GM19438 (cell line): ENCODE results near the gene BLTP3A.
"Not testable (repeated sequence)": the region's sequence is repeated elsewhere in the genome, so short reads cannot be mapped to it uniquely, and the experiment has no call there.

Experiments
- ATAC-seq: cut with Tn5 transposase; IDR thresholded peaks from one replicate; pipeline ENCODE4 v1.9.1; 2021; ENCODE audit warnings: low read depth; ENCODE audit not compliant: unreplicated experiment

BLTP3A gene, protein sequence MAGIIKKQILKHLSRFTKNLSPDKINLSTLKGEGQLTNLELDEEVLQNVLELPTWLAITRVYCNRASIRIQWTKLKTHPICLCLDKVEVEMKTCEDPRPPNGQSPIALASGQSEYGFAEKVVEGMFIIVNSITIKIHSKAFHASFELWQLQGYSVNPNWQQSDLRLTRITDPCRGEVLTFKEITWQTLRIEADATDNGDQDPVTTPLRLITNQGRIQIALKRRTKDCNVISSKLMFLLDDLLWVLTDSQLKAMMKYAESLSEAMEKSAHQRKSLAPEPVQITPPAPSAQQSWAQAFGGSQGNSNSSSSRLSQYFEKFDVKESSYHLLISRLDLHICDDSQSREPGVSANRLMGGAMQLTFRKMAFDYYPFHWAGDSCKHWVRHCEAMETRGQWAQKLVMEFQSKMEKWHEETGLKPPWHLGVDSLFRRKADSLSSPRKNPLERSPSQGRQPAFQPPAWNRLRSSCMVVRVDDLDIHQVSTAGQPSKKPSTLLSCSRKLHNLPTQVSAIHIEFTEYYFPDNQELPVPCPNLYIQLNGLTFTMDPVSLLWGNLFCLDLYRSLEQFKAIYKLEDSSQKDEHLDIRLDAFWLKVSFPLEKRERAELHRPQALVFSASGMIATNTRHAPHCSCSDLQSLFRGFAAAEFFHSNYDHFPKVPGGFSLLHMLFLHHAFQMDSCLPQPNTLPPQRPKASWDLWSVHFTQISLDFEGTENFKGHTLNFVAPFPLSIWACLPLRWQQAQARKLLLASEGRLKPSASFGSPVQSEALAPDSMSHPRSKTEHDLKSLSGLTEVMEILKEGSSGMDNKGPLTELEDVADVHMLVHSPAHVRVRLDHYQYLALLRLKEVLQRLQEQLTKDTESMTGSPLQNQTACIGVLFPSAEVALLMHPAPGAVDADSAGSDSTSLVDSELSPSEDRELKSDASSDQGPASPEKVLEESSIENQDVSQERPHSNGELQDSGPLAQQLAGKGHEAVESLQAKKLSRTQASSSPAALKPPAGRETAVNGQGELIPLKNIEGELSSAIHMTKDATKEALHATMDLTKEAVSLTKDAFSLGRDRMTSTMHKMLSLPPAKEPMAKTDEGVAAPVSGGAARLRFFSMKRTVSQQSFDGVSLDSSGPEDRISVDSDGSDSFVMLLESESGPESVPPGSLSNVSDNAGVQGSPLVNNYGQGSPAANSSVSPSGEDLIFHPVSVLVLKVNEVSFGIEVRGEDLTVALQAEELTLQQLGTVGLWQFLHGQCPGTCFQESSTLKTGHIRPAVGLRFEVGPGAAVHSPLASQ (N-terminal part only)

DNA sequence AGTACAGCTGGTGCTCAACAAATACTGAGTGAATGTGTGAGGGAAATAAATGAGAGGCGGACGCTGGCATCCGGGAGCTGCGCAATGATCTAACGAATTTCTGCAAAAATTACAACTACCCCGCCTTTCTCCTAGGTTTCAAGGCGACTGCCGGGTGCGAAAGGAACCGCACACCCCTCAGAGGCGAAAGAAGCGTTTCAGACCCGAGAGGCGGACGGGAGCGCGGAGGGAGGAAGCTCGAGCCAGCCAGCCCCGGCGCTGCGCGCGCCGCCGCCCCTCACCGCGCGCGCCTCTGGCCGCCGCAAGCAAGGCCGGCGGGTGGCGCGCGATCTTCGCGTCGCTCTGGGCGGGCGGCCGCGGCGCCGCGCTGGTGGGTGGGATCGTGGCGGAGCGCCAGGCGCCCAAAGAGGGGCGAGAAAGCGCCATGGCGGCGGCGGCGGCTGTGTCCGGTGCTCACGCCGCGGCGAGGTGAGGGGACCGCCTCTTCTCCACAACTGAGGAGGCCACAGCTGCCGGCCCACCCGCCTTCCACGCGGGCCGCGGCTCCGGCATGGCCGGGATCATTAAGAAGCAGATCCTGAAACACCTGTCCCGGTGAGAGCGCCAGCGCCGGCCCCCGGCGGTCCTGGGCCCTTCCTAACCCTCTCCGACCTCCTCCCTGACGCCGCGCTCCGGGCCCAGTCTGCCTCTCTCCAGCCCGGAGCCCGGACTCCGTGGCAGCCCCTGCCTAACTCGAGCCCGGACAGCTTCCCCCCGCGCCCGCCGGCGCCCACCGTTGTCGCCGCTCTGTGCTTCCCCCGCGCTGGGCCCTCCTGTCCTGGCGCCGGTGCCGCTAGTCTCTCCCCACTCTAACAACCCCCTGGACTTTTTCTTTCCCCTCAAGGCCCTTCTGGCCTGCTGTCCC, at the start of gene BLTP3A:
TSS of gene BLTP3A (plus strand) at position 383 of the 904 bp plus-strand sequence. CDS start at position 551, 168 bp downstream.
- ATAC-seq: peak; percentile 84

DNA sequence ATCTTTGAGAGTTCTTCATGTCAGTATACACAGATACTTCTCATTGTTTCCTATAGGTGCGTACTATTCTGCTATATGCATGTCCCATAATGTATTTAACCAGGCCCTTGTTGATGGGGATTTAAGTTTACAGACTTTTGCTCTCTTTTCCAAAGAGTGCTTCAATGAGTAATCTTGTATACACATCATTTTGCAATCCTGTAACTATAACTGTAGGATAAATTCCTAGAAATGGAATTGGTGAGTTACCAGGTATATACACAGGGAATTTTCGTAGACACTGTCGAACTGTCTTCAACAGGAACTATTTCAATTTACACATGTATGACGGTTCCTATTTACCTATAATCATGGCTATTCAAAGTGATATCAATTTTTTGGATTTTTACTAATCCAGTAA, 49.8 kb upstream of the BLTP3A start:
- no peak for ATAC-seq

DNA sequence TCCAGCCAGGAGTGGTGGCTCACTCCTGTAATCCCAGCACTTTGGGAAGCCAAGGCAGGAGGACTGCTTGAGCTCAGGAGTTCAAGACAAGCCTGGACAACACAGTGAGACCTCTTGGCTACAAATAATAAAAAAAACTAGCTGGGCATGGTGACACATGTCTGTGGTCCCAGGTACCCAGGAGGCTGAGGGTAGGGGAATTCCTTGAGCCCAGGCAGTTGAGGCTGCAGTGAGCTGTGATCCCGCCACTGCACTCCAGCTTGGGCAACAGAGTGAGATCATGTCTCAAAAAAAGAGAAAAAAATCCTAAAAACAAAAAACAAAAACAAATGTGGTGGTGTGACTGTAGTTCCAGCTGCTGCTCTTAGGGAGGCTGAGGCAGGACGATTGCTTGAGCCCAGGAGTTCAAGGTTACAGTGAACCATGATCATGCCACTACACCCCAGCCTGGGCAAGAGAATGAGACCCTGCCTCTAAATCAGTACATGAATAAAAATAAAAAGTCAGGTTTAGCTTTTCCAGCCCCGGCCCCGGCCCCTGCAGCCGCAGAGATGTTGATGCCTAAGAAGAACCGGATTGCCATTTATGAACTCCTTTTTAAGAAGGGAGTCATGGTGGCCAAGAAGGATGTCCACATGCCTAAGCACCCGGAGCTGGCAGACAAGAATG, 48.1 kb upstream of the BLTP3A start:
- no peak for ATAC-seq

DNA sequence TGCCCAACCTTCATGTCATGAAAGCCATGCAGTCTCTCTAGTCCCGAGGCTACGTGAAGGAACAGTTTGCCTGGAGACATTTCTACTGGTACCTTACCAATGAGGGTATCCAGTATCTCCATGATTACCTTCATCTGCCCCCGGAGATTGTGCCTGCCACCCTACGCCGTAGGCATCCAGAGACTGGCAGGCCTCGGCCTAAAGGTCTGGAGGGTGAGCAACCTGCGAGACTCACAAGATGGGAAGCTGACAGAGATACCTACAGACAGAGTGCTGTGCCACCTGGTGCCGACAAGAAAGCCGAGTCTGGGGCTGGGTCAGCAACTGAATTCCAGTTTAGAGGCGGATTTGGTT, 47.6 kb upstream of the BLTP3A start:
- ATAC-seq: not testable (repeated sequence)

DNA sequence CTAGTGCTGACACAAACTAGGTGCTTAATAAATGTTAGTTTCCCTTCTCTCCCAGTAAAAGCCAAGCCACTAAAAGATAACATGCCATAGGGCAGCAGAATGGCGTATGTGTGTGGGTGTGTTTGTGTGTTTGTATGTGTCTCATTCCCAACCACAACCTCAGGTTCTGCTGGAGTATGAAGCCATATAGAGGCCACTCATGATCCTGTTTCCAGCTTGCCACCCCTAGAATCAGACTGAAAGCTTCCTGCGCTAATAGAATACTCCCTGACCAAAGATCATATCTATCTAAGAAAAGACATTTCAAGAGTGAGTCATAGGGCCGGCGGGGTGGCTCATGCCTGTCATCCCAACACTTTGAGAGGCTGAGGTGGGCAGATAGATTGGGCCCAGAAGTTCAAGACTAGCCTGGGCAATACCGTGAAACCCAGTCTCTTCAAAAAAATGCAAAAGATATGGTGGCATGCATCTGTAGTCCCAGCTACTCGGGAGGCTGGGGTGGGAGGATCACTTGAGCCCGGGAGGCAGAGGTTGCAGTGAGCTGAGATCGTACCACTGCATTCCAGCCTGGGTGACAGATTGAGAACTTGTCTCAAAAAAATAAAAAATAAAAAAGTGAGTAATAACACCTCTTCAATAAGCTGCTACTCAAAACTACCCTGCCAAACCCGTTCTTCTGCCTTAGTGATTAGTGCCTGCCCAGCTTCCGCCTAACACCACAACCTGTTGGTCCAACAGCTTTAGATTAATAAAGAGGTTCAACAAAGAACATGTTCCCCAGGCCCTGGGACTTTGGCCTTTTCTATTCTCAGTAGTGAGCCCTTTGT, 46.4 kb upstream of the BLTP3A start:
- no peak for ATAC-seq

DNA sequence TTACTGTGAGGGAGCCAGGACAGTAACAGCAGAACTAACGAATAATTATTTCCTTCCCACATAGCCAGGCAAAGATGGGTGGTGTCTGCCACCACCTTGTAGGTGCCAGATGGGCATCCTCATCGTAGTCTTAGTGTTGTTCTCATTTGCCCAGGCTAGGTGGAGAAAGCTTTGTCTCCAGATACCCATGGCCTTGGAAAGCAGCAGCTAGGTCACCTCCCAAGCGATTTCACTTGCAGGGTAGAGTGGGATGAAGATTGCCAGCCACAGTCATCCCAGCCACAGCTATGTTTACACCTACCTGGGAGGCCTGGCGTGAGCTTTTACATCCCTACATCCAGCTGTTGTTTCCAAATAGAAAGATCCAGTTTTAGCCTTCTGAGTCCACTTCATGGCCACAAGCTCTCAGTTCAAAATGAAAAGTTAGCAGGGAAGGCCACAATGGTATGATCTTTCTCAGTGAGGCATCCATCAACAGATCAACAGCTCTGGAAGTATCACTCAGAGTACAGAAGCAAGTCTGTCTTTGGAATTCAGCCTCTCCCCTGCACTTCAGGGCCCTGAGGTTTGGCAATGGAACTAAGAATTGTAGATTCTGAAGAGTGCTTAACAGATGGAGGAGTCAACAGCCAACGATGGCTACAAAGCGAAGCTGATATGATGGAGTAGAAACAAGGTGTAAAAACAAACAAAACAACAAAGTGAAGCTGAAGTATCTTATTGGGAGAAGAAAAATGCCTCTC, 45.6 kb upstream of the BLTP3A start:
- ATAC-seq: no peak

DNA sequence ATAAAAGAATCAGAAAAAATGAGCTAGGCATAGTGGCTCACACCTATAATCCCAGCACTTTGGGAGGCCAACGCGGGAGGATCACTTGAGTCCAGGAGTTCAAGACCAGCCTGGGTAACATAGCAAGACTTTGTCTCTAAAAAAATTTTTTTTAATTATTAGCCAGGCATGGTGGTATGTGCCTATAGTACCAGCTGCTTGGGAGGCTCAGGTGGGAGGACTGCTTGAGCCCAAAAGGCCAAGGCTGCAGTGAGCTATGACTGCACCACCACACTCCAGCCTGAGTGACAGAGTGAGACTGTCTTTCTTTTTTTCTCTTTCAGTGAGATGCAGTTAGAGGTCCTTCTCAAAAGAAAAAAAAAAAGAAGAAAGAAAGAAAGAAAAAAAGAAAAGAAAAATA, 43.1 kb upstream of the BLTP3A start:
- ATAC-seq: no peak

DNA sequence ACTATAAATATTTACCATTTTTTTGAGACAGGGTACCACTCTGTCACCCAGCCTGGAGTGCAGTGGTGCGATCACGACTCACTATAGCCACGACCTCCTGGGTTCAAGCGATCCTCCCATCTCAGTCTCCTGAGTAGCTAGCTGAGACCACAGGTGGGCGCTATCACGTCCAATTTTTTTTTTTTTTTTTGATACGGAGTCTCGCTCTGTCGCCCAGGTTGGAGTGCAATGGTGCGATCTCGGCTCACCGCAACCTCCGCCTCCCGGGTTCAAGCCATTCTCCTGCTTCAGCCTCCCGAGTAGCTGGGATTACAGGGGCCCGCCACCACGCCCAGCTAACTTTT, 35.4 kb upstream of the BLTP3A start:
- ATAC-seq: not testable (repeated sequence)

DNA sequence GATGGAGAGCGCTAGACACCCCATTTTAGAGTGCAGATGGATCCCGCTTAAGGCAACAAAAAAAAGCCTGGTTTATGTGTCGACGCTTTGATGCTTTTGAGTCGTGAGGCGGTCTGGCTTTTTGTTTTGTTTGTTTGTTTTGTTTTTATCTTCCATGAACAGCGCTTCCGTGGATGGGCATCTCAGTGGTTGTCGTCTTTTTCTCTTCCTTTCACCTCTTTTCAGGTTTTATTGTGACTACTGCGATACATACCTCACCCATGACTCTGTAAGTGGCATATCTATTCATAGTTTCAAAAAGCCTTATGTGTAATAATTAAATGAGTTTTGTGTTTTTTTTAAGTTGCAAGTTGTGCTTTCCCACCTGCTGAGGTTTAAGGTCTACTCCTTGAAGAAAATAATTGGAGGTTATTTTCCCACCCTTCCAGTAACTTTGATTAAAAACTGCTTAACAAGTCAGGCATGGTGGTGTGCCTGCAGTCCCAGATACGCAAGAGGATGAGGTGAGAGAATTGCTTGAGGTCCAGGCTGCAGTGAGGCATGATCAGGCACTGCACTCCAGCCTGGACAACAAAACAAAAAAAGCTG, 34.1 kb upstream of the BLTP3A start:
- ATAC-seq: peak; percentile 35

DNA sequence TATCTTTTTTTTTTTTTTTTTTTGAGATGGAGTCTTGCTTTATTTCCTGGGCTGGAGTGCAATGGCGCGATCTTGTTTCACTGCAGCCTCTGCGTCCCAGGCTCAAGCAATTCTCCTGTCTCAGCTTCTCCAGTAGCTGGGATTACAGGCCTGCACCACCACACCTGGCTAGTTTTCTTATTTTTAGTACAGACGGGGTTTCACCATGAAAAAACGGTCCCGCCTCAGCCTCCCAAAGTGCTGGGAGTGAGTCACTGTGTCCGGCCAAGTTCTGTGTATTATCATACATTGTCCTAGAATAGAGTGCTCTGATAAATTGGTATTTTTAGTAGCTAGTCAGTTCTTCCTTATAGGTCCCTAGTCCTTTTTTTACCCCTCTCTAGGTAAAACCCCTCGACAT, 31.8 kb upstream of the BLTP3A start:
- ATAC-seq: no peak

DNA sequence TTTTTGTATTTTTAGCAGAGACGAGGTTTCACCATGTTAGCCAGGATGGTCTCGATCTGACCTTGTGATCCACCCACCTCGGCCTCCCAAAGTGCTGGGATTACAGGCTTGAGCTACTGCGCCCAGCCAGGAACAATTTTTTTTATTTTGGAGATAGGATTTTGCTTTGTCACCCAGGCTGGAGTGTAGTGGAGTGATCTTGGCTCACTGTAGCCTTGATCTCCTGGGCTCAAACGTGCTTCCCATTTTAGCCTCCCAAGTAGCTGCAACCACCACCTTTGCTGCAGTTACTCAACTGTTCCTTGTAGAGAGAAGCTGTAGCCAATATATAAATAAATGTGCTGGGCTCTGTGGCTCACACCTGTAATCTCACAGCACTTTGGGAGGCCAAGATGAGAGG, 30.2 kb upstream of the BLTP3A start:
- ATAC-seq: not testable (repeated sequence)

DNA sequence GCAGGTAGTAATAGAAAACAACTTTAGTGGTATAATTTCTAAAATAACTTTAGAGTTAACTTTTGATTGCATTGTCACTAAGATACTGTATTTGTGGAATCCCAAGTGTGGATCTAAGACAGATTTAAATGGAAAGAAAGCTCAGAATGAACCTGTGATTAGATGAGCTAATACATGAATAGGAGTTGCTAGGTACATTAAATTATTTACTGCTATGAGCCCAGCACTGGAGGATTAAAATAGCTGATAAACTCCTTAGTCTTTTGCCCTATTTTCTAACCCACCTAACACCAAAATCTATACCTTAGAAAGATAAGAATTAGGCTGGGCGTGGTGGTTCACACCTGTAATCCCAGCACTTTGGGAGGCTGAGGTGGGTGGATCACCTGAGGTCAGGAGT, 23.7 kb upstream of the BLTP3A start:
- no peak for ATAC-seq

DNA sequence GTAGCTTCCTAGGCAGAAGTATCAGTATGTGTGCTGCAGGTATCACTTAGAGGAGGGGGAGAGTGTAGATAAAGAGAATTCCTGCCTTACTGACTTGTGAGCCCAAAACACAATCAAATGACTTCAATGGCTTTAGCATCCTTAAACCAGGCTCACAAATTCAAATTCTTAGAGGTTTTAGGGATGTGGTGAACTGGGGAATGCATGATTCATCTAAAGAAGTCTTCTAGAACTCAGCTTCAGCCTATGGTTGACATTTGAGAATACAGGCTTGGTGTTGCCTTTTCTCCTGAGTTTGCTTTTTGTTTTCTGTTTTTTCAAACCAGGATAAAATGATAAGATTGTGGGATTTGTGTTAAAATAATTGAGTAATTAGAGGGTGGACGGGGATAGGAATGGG, 20.2 kb upstream of the BLTP3A start:
- ATAC-seq: no peak

DNA sequence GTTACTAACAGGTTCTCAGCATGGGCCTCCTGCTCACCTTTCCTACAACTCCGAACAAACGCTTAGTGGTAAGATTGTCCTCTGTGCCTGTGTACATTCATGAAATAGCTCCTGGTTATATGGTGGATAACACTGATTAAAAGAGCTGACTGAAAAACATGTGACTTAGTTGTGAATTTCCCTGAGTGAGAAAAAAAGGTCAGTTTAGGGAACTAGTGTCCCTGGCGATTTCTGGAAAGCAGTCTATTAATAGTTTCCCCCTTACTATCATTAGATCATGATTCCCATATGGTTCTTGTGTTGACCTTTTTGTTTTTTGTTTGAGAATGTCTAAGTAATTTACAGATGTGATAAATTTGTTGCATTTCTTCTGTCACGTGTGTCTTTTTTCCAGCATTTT, 18.9 kb upstream of the BLTP3A start:
- no peak for ATAC-seq

DNA sequence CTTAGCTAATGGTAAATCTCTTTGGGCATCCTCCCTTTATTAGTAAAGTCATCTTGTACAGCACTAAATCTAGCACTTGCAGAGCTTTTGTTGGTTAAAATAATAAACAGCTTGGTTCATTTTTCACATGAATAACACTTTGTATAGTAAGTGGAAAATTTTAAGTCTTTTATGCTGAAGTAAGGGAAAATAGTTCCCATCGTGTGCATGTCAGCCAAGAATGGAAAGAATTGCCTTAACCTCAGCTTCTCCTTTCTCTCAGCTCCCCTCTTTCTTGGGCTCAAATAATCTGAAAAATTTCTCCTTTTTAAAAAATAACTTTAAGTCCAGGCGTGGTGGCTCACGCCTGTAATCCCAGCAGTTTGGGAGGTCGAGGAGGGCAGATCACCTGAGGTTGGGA, 18.0 kb upstream of the BLTP3A start:
- no peak for ATAC-seq

DNA sequence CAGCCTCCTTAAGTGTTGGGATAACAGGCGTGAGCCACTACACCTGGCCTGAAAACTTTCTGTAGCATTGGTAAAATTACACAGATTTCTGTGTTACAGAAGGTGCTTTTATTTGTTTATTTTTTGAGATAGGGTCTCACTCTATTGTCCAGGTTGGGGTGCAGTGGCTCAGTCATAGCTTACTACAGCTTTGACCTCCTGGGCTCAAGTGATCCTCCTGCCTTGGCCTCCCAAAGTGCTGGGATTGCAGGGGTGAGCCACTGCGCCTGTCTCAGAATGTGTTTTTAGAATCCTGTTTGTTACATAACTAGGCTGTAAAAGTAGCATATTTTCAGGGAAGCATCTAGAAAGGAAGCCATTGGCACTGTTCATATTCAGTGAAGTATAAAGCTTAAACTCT, 16.9 kb upstream of the BLTP3A start:
- ATAC-seq: no peak

DNA sequence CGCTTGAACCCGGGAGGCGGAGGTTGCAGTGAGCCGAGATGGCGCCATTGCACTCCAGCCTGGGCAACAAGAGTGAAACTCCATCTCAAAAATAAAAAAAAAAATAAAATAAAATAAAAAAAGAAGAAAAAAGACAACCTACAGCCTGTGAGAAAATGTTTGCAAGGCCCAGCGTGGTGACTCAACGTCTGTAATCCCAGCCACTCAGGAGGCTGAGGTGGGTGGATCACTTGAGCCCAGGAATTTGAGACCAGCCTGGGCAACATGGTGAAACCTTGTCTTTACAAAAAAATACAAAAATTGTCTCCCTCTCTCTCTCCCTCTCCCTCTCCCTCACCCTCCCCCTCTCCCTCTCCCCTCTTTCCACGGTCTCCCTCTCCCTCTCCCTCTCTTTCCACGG, 6.5 kb upstream of the BLTP3A start:
- ATAC-seq: not testable (repeated sequence)

DNA sequence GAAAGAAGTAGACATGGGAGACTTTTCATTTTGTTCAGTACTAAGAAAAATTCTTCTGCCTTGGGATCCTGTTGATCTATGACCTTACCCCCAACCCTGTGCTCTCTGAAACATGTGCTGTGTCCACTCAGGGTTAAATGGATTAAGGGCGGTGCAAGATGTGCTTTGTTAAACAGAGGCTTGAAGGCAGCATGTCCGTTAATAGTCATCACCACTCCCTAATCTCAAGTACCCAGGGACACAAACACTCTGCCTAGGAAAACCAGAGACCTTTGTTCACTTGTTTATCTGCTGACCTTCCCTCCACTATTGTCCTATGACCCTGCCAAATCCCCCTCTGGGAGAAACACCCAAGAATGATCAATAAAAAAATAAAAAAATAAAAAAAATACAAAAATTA, 4.7 kb upstream of the BLTP3A start:
- ATAC-seq: not testable (repeated sequence)
